PC-3 (cell line): Measurements from ENCODE around the gene TPX2.

ENCODE experiments used
- CTCF ChIP-seq: fragments of 300-600 bp; sonication (generic); conservative IDR thresholded peaks from 2 replicates; pipeline ENCODE4 v1.5.1; 2017; ENCODE audit warnings: antibody characterized with exemption, low read depth, mild to moderate bottlenecking, low read length
- EZH2 ChIP-seq: fragments of 300-600 bp; sonication (generic); IDR thresholded peaks from one replicate; pipeline ENCODE4 v1.6.1; 2017; ENCODE audit warnings: antibody characterized with exemption, mild to moderate bottlenecking, low read length; ENCODE audit not compliant: unreplicated experiment

GRCh38 chr20:31731321-31731717, 7.8 kb upstream of the TPX2 start:
- TF ChIP-seq EZH2 (no peak), CTCF (no peak)
